ENCODE data around the gene CACNA1C. TPM values are rescaled to one million over a fixed set of nuclear protein-coding genes. Genes with fewer than 3 reads are reported as not detected.

The CACNA1C gene
- total and polyA plus RNA-seq, 10 of the 15 experiments (the other 5 are each of a cell fraction or from before 2014, with no cell fraction given): under 0.01 to 0.15 (median 0.09) TPM; not detected in 5

- no peaks in the 10 kb centered on the region for H4K20me1 ChIP-seq (ENCODE audit: control insufficient read depth, insufficient read depth)
- POLR2A ChIA-PET: no interaction called here
- 61% methylated on average over 6 of the region's 6 CpGs for WGBS (ENCODE audit: insufficient coverage, insufficient replicate concordance, low lambda C conversion rate, missing lambda C conversion rate)
- H3K36me3 ChIP-seq (ENCODE audit: control insufficient read depth in 2 of 2, insufficient read depth in 2 of 2, low read length in 1 of 2): no peaks in the 10 kb centered on the region
- FAIRE-seq (no peak), ATAC-seq (no peak), DNase-seq (ENCODE audit: low read depth, low spot score) (no peak)
- SMC1A ChIA-PET (ENCODE audit: uncharacterized antibody, unreplicated experiment): no interaction called here
- no TSS peak for BruUV-seq (replicated peaks)
- intact Hi-C loops (cut with micrococcal nuclease; ENCODE audit: unreplicated experiment) (no loop called here), in situ Hi-C loops (cut with MboI) (no loop called here)
- H3K27ac ChIP-seq (ENCODE audit: control insufficient read depth, insufficient read depth): no peak overlapping the region
- H2AFZ ChIP-seq (ENCODE audit: control insufficient read depth, low read depth, low read length): no peak overlapping the region
- no peak overlapping the region for H3K4me2 ChIP-seq (ENCODE audit: control insufficient read depth, insufficient read depth)
- no peak overlapping the region for H3K4me3 ChIP-seq
- CTCF ChIA-PET: no interaction called here
- TF ChIP-seq NFXL1 (IDR thresholded peaks at IDR 0.05; ENCODE audit: borderline replicate concordance): no peak
- RAD21 ChIA-PET (ENCODE audit: unreplicated experiment): no interaction called here
- H3K4me1 ChIP-seq (ENCODE audit: control insufficient read depth, insufficient read depth, low read length): no peaks in the 10 kb centered on the region
- H3K9ac ChIP-seq (ENCODE audit: control insufficient read depth, insufficient read depth, low read length): no peak overlapping the region
- peaks cover 0 to 2% of the 10 kb centered on the region in 2 experiments; a peak in 2 of 4 replicates for H3K27me3 ChIP-seq (replicated peaks in 1 of 2; ENCODE audit: control insufficient read depth in 2 of 2, insufficient read depth in 2 of 2, low read length in 1 of 2)
- no peaks in the 10 kb centered on the region for H3K79me2 ChIP-seq (ENCODE audit: control insufficient read depth, insufficient read depth, low read length)
- peaks cover 5% of the 10 kb centered on the region; the same call in 2 of the 3 replicates for H3K9me3 ChIP-seq (replicated peaks; ENCODE audit: control insufficient read depth, insufficient read depth, low read length)
These were observed 116.0 kb downstream of the CACNA1C start for GRCh38 chr12:2168808-2169207.

- H3K79me2 ChIP-seq (ENCODE audit: control insufficient read depth, insufficient read depth, low read length): no peaks in the 10 kb centered on the region
- WGBS (ENCODE audit: insufficient coverage, insufficient replicate concordance, low lambda C conversion rate, missing lambda C conversion rate): 26% methylated on average over 4 of the region's 4 CpGs
- RAD21 ChIA-PET (ENCODE audit: unreplicated experiment): no interaction called here
- POLR2A ChIA-PET: no interaction called here
- no peaks in the 10 kb centered on the region for H4K20me1 ChIP-seq (ENCODE audit: control insufficient read depth, insufficient read depth)
- SMC1A ChIA-PET (ENCODE audit: uncharacterized antibody, unreplicated experiment): no interaction called here
- no peak for ATAC-seq
- H3K4me1 ChIP-seq (ENCODE audit: control insufficient read depth, insufficient read depth, low read length): no peaks in the 10 kb centered on the region
- no peak for TF ChIP-seq POLR2AphosphoS5 (IDR thresholded peaks at IDR 0.05; ENCODE audit: low read length)
- TF ChIP-seq MEF2A (IDR thresholded peaks at IDR 0.05; ENCODE audit: insufficient read depth, low read depth, low read length): no peak
- no peak for TF ChIP-seq CHD4 (IDR thresholded peaks at IDR 0.05)
- TF ChIP-seq ZBTB33 (IDR thresholded peaks at IDR 0.05): no peak
- no peak for TF ChIP-seq IRF5 (IDR thresholded peaks at IDR 0.05; ENCODE audit: borderline replicate concordance)
- TF ChIP-seq ZNF24 (IDR thresholded peaks at IDR 0.05): no peak
- no peak for TF ChIP-seq ZBTB11 (CRISPR knock-in tag; IDR thresholded peaks at IDR 0.05)
- no peak for TF ChIP-seq TCF7 (IDR thresholded peaks at IDR 0.05; ENCODE audit: borderline replicate concordance)
- TF ChIP-seq IKZF2 (IDR thresholded peaks at IDR 0.05): no peak
- no peak for TF ChIP-seq POU2F2 (IDR thresholded peaks at IDR 0.05; ENCODE audit: borderline replicate concordance, low read depth, low read length)
- no peak overlapping the region for H3K9ac ChIP-seq (ENCODE audit: control insufficient read depth, insufficient read depth, low read length)
- no peaks in the 10 kb centered on the region for H3K36me3 ChIP-seq (ENCODE audit: control insufficient read depth in 2 of 2, insufficient read depth in 2 of 2, low read length in 1 of 2)
- CTCF ChIA-PET: no interaction called here
- peaks cover 0 to 2% of the 10 kb centered on the region in 2 experiments; a peak in 2 of 4 replicates for H3K27me3 ChIP-seq (replicated peaks in 1 of 2; ENCODE audit: control insufficient read depth in 2 of 2, insufficient read depth in 2 of 2, low read length in 1 of 2)
- H3K9me3 ChIP-seq (replicated peaks; ENCODE audit: control insufficient read depth, insufficient read depth, low read length): peaks cover 5% of the 10 kb centered on the region; the same call in 2 of the 3 replicates
- in situ Hi-C loops (cut with MboI): no loop called here
- no peak overlapping the region for H3K4me3 ChIP-seq
- FAIRE-seq: no peak
- no peak overlapping the region for H3K27ac ChIP-seq (ENCODE audit: control insufficient read depth, insufficient read depth)
- no TSS peak for BruUV-seq (replicated peaks)
- intact Hi-C loops (cut with micrococcal nuclease; ENCODE audit: unreplicated experiment): no loop called here
- no peak overlapping the region for H2AFZ ChIP-seq (ENCODE audit: control insufficient read depth, low read depth, low read length)
- DNase-seq (ENCODE audit: low read depth, low spot score): no peak
- no peak overlapping the region for H3K4me2 ChIP-seq (ENCODE audit: control insufficient read depth, insufficient read depth)
These were observed 116.7 kb downstream of the CACNA1C start for GRCh38 chr12:2169489-2169888.

Data from GM12878 (cell line).